Endodermal cell (in vitro differentiated cells): ENCODE results near the gene ROPN1B. TPM values are rescaled to one million over a fixed set of nuclear protein-coding genes. Genes with fewer than 3 reads are reported as not detected.

Experiments
- DNase-seq: peaks from one replicate; pipeline ENCODE4 v3.0.0-alpha.2; 2017
- H3K27ac ChIP-seq: 2 replicates; pipeline ENCODE4 v1.5.1; 2013; ENCODE audit warnings: mild to moderate bottlenecking, low read depth, low read length, moderate library complexity
- H3K27me3 ChIP-seq: 2 replicates; pipeline ENCODE4 v1.6.1; 2013; ENCODE audit warnings: mild to moderate bottlenecking, low read length, moderate library complexity; ENCODE audit not compliant: insufficient read depth, control insufficient read depth, poor library complexity, severe bottlenecking
- H3K36me3 ChIP-seq: 2 replicates; pipeline ENCODE4 v1.7.0; 2013; ENCODE audit warnings: mild to moderate bottlenecking, low read length, moderate library complexity; ENCODE audit not compliant: control insufficient read depth, insufficient read depth
- H3K4me1 ChIP-seq: one replicate; pipeline ENCODE4 v1.7.0; 2013; ENCODE audit warnings: low read length; ENCODE audit not compliant: control insufficient read depth, insufficient read depth
- H3K4me3 ChIP-seq: 2 replicates; pipeline ENCODE4 v1.5.1; 2013; ENCODE audit warnings: mild to moderate bottlenecking, low read length, moderate library complexity
- H3K9ac ChIP-seq: 2 replicates; pipeline ENCODE4 v1.6.1; 2013; ENCODE audit warnings: mild to moderate bottlenecking, low read length, moderate library complexity; ENCODE audit not compliant: poor library complexity, severe bottlenecking; ENCODE audit errors: extremely low read depth
- H3K9me3 ChIP-seq: 2 replicates; pipeline ENCODE4 v1.6.1; 2013; ENCODE audit warnings: mild to moderate bottlenecking, low read length, moderate library complexity; ENCODE audit not compliant: control insufficient read depth
- H3K27ac Mint-ChIP-seq: 2 replicates; pipeline ENCODE4 v1.8.0; 2020; ENCODE audit warnings: mixed read lengths
- H3K27me3 Mint-ChIP-seq: 2 replicates; pipeline ENCODE4 v1.8.0; 2021; ENCODE audit warnings: mild to moderate bottlenecking, mixed read lengths; ENCODE audit not compliant: insufficient read depth
- H3K36me3 Mint-ChIP-seq: 2 replicates; pipeline ENCODE4 v1.8.0; 2020; ENCODE audit warnings: low read depth, mixed read lengths
- H3K4me1 Mint-ChIP-seq: 2 replicates; pipeline ENCODE4 v1.8.0; 2020; ENCODE audit warnings: mixed read lengths
- H3K4me3 Mint-ChIP-seq: 2 replicates; pipeline ENCODE4 v1.8.0; 2020; ENCODE audit warnings: mild to moderate bottlenecking, moderate library complexity, mixed read lengths
- H3K9me3 Mint-ChIP-seq: 2 replicates; pipeline ENCODE4 v1.8.0; 2020; ENCODE audit warnings: mild to moderate bottlenecking, mixed read lengths
- WGBS, 2 experiments: methylation state at CpG; one replicate each; pipeline versions ENCODE4 v1.1.5 to v1.1.7; 2013; ENCODE audit warnings: missing lambda C conversion rate in 2 of 2, mixed read lengths in 1 of 2; ENCODE audit not compliant: insufficient coverage in 1 of 2, insufficient read length in 1 of 2; 5-methylcytosine and 5-hydroxymethylcytosine counted together
- total RNA-seq, 2 donors: library from RNA; stranded (reverse); fragmentation: NEBNext Ultra II Directional in 1 of 2; extraction: Animal tissue kit (Norgen Biotek cat#: 25700) in 1 of 2; gene quantifications; 2 replicates in 1 of 2; 3 replicates in 1 of 2; pipeline ENCODE4 v1.2.1, GENCODE V29; 2021
- TF ChIP-seq, protein P1 (sequence below): fragments of 200-600 bp; sonication (generic); conservative IDR thresholded peaks from 2 replicates; pipeline ENCODE4 v1.5.0; 2021; ENCODE audit warnings: antibody characterized with exemption, mild to moderate bottlenecking

Gene ROPN1B
- total RNA-seq, 2 donors from 2014 or later, result not detected

DNA sequence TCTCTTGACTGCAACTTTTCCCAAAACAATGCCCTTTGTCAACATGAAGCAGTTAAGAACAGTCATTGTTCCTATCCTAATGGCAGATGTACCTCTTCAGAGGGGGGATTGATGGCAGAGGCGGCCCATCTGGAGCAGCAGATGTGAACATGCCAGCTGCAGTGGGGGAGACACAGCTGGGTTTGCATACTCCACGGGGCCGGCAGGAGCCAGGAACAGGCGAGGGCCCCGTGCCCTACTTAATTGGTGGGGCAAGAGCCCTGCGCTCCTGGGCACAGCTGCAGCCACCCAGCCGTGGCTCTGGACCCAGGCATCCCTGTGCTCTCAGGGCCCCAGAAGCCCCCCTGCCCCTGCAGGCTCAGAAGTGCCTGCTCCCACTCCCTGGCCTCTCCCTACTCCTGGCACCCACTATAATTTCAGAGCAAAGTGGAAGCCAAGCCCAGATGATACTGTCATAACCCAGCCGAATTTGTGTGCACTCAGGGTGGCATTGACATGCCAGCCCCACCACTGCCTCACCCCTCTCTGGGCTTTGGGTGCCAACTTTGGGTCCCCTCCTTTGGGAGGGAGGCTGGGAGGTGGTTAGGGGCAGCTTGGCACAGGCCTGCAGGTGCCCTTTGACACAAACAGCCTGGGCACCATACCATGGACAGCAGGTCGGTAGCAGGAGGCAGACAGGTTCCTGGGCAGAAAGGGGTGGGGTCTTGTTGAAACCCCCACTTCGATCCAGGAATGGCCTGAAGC, 34.6 kb downstream of the ROPN1B start:
- peaks cover 26% of the 10 kb centered on the region for H3K36me3 Mint-ChIP-seq
- TF ChIP-seq, protein P1, sequence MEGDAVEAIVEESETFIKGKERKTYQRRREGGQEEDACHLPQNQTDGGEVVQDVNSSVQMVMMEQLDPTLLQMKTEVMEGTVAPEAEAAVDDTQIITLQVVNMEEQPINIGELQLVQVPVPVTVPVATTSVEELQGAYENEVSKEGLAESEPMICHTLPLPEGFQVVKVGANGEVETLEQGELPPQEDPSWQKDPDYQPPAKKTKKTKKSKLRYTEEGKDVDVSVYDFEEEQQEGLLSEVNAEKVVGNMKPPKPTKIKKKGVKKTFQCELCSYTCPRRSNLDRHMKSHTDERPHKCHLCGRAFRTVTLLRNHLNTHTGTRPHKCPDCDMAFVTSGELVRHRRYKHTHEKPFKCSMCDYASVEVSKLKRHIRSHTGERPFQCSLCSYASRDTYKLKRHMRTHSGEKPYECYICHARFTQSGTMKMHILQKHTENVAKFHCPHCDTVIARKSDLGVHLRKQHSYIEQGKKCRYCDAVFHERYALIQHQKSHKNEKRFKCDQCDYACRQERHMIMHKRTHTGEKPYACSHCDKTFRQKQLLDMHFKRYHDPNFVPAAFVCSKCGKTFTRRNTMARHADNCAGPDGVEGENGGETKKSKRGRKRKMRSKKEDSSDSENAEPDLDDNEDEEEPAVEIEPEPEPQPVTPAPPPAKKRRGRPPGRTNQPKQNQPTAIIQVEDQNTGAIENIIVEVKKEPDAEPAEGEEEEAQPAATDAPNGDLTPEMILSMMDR, result no peak
- H3K9me3 Mint-ChIP-seq, result peaks cover 26% of the 10 kb centered on the region
- Histone ChIP-seq H3K27me3 (no peaks in the 10 kb centered on the region), H3K9me3 (no peaks in the 10 kb centered on the region), H3K9ac (no peak overlapping the region), H3K4me1 (no peaks in the 10 kb centered on the region), H3K4me3 (no peak overlapping the region), H3K36me3 (peaks cover 10% of the 10 kb centered on the region), H3K27ac (no peak overlapping the region)
- DNase-seq, result no peak
- no peak overlapping the region for H3K4me3 Mint-ChIP-seq
- peaks cover 13% of the 10 kb centered on the region for H3K27me3 Mint-ChIP-seq
- no peak overlapping the region for H3K27ac Mint-ChIP-seq
- H3K4me1 Mint-ChIP-seq, result no peaks in the 10 kb centered on the region
- WGBS, 2 experiments, result 87 to 88% methylated on average over 6 to 10 of the region's 10 CpGs

DNA sequence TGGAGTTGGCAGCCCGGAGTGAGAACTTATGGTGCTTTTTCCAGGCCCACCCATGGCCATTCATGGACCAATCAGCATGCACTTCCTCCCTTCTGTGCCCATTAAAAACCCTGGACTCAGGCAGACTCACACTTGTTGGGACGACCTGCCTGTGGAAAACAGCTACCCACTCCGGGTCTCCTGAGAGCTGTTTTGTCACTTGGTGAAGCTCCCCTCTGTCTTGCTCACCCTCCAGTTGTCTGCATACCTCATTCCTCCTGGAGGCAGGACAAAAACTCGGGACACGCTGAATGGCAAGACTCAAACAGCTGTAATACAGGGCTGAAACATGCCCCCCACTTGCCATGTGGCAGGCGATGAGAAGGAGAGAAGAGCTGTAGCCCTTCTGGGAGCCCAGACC, 35.2 kb downstream of the ROPN1B start:
- Histone ChIP-seq H3K36me3 (peaks cover 10% of the 10 kb centered on the region), H3K27me3 (no peaks in the 10 kb centered on the region), H3K4me1 (no peaks in the 10 kb centered on the region), H3K4me3 (no peak overlapping the region), H3K27ac (no peak overlapping the region), H3K9me3 (no peaks in the 10 kb centered on the region), H3K9ac (no peak overlapping the region)
- Mint-ChIP-seq H3K27me3 (peaks cover 10% of the 10 kb centered on the region), H3K4me3 (no peak overlapping the region), H3K4me1 (no peaks in the 10 kb centered on the region), H3K36me3 (peaks cover 32% of the 10 kb centered on the region), H3K27ac (no peak overlapping the region), H3K9me3 (peaks cover 20% of the 10 kb centered on the region)
- DNase-seq, result no peak
- TF ChIP-seq, protein P1, result no peak
- 86 to 95% methylated on average over 1 to 6 of the region's 6 CpGs for WGBS, 2 experiments

DNA sequence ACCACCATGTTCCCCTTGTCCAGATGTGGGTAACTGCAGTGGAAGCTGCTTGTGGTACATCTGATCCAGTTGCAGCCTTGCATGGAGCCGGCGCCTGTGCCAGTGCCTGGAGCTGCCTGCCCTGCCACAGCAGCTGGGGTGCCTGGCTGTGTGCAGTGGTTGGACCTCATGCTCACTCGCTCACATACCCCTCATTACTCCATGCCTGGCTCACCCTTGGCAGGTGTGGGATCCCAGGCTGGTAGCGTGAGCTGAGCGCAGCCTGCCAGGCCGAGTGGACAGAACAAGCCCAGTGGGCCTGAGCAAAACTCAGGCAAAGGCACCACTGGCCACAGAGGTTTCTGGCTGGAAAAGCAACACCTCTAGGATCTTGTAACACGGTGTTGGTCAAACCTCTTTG, 35.7 kb downstream of the ROPN1B start:
- H3K27ac Mint-ChIP-seq, result no peak overlapping the region
- H3K9ac ChIP-seq, result no peak overlapping the region
- H3K4me1 Mint-ChIP-seq, result no peaks in the 10 kb centered on the region
- no peak overlapping the region for H3K27ac ChIP-seq
- peaks cover 15% of the 10 kb centered on the region for H3K9me3 Mint-ChIP-seq
- H3K36me3 Mint-ChIP-seq, result peaks cover 34% of the 10 kb centered on the region
- WGBS, 2 experiments, result 82 to 86% methylated on average over 6 to 7 of the region's 7 CpGs
- H3K4me3 Mint-ChIP-seq, result no peak overlapping the region
- no peak for DNase-seq
- no peak overlapping the region for H3K4me3 ChIP-seq
- H3K27me3 ChIP-seq, result no peaks in the 10 kb centered on the region
- H3K36me3 ChIP-seq, result peaks cover 10% of the 10 kb centered on the region
- no peaks in the 10 kb centered on the region for H3K9me3 ChIP-seq
- H3K4me1 ChIP-seq, result no peaks in the 10 kb centered on the region
- peaks cover 6% of the 10 kb centered on the region for H3K27me3 Mint-ChIP-seq
- TF ChIP-seq, protein P1, result no peak
